GM15510 (cell line): ENCODE results near the gene APBA1.

Source experiments
- POLR2A ChIP-seq: IDR thresholded peaks from 3 replicates; pipeline ENCODE4 v1.6.1; 2011; ENCODE audit warnings: borderline replicate concordance; ENCODE audit not compliant: insufficient read length; ENCODE audit errors: extremely low read depth

The APBA1 gene

GRCh38 chr9:69671879-69672595 lies at the start of gene APBA1:
Gene APBA1, minus strand, starts transcription at chr9:69672371.
- no peak for TF ChIP-seq POLR2A

- TF ChIP-seq POLR2A = no peak
Measured at GRCh38 chr9:69719983-69720382, 47.8 kb upstream of the APBA1 start.

- no peak for TF ChIP-seq POLR2A
Measured at GRCh38 chr9:69719367-69719766, 47.2 kb upstream of the APBA1 start.

GRCh38 chr9:69718218-69718617 lies 46.0 kb upstream of the APBA1 start:
- no peak for TF ChIP-seq POLR2A

GRCh38 chr9:69715825-69716224 lies 43.7 kb upstream of the APBA1 start:
- no peak for TF ChIP-seq POLR2A

GRCh38 chr9:69715096-69715495 lies 42.9 kb upstream of the APBA1 start:
- TF ChIP-seq POLR2A = no peak

GRCh38 chr9:69697475-69697874 lies 25.3 kb upstream of the APBA1 start:
- no peak for TF ChIP-seq POLR2A

GRCh38 chr9:69696802-69697201 lies 24.6 kb upstream of the APBA1 start:
- no peak for TF ChIP-seq POLR2A

GRCh38 chr9:69689991-69690538 lies 17.9 kb upstream of the APBA1 start:
- no peak for TF ChIP-seq POLR2A

GRCh38 chr9:69683927-69684326 lies 11.8 kb upstream of the APBA1 start:
- TF ChIP-seq POLR2A = no peak

- no peak for TF ChIP-seq POLR2A
Measured at GRCh38 chr9:69678843-69679538, 6.8 kb upstream of the APBA1 start.

GRCh38 chr9:69677931-69678330 lies 5.8 kb upstream of the APBA1 start:
- TF ChIP-seq POLR2A = no peak

- no peak for TF ChIP-seq POLR2A
Measured at GRCh38 chr9:69675563-69675962, 3.4 kb upstream of the APBA1 start.

- TF ChIP-seq POLR2A = no peak
Measured at GRCh38 chr9:69674716-69675438, 2.7 kb upstream of the APBA1 start.

- no peak for TF ChIP-seq POLR2A
Measured at GRCh38 chr9:69674112-69674685, 2.0 kb upstream of the APBA1 start.
